Measurements from ENCODE around the gene ACBD5. TPM values are rescaled to one million over a fixed set of nuclear protein-coding genes. Genes with fewer than 3 reads are reported as not detected.

Gene ACBD5
- total RNA-seq, 4 donors from 2014 or later: 31.6 to 53.9 (median 39.1) TPM

GRCh38 chr10:27248215-27248614 lies 7.6 kb upstream of the ACBD5 start:
- Histone ChIP-seq H3K9me3 (no peaks in the 10 kb centered on the region), H3K27me3 (no peaks in the 10 kb centered on the region), H3K36me3 (no peaks in the 10 kb centered on the region), H3K4me1 (peaks cover 0 to 6% (median 2%) of the 10 kb centered on the region in 4 donors), H3K4me3 (no peak overlapping the region), H3K27ac (no peak overlapping the region)
- no peak for DNase-seq
- TF ChIP-seq POLR2A (IDR thresholded peaks at IDR 0.05): no peak
- TF ChIP-seq CTCF (IDR thresholded peaks at IDR 0.05): no peak

- Histone ChIP-seq H3K4me3 (no peak overlapping the region), H3K27ac (no peak overlapping the region), H3K27me3 (no peaks in the 10 kb centered on the region), H3K4me1 (peaks cover 0 to 7% (median 3%) of the 10 kb centered on the region in 4 donors), H3K9me3 (no peaks in the 10 kb centered on the region), H3K36me3 (no peaks in the 10 kb centered on the region)
- no peak for DNase-seq
- TF ChIP-seq CTCF (IDR thresholded peaks at IDR 0.05) (no peak), POLR2A (IDR thresholded peaks at IDR 0.05) (no peak)
Measured at GRCh38 chr10:27247441-27247840, 6.8 kb upstream of the ACBD5 start.

- no peak overlapping the region for H3K27ac ChIP-seq
- H3K9me3 ChIP-seq: no peaks in the 10 kb centered on the region
- no peak overlapping the region for H3K4me3 ChIP-seq
- H3K27me3 ChIP-seq: no peaks in the 10 kb centered on the region
- TF ChIP-seq POLR2A (IDR thresholded peaks at IDR 0.05): no peak
- DNase-seq: no peak
- peaks cover 0 to 7% (median 3%) of the 10 kb centered on the region in 4 donors for H3K4me1 ChIP-seq
- no peaks in the 10 kb centered on the region for H3K36me3 ChIP-seq
Measured at GRCh38 chr10:27247006-27247405, 6.4 kb upstream of the ACBD5 start.

GRCh38 chr10:27245836-27246235 lies 5.2 kb upstream of the ACBD5 start:
- no peak for DNase-seq

GRCh38 chr10:27244976-27245375 lies 4.4 kb upstream of the ACBD5 start:
- Histone ChIP-seq H3K4me1 (peaks cover 0 to 11% (median 3%) of the 10 kb centered on the region in 4 donors), H3K27ac (no peak overlapping the region), H3K4me3 (no peak overlapping the region), H3K9me3 (no peaks in the 10 kb centered on the region), H3K36me3 (no peaks in the 10 kb centered on the region), H3K27me3 (no peaks in the 10 kb centered on the region)
- TF ChIP-seq POLR2A (IDR thresholded peaks at IDR 0.05) (no peak), CTCF (IDR thresholded peaks at IDR 0.05) (no peak)
- no peak for DNase-seq

More at GRCh38 chr10:27245836-27246235, 5.2 kb upstream of the ACBD5 start:
- H3K9me3 ChIP-seq: no peaks in the 10 kb centered on the region
- H3K4me1 ChIP-seq: peaks cover 0 to 11% (median 3%) of the 10 kb centered on the region in 4 donors
- H3K36me3 ChIP-seq: no peaks in the 10 kb centered on the region
- no peak overlapping the region for H3K4me3 ChIP-seq
- no peak overlapping the region for H3K27ac ChIP-seq
- H3K27me3 ChIP-seq: no peaks in the 10 kb centered on the region
- TF ChIP-seq CTCF (IDR thresholded peaks at IDR 0.05): no peak
- TF ChIP-seq POLR2A (IDR thresholded peaks at IDR 0.05): no peak

- Histone ChIP-seq H3K9me3 (no peaks in the 10 kb centered on the region), H3K4me3 (peak overlapping the region; percentile 55 to 73 (median 70))
- peak; percentile 67 to 83 (median 69) for DNase-seq
Measured at GRCh38 chr10:27242951-27243551, 2.5 kb upstream of the ACBD5 start.

More at GRCh38 chr10:27242951-27243551, 2.5 kb upstream of the ACBD5 start:
- Histone ChIP-seq H3K4me1 (peaks cover 0 to 24% (median 5%) of the 10 kb centered on the region in 4 donors), H3K27ac (peak overlapping the region; percentile 95 to 99 (median 97)), H3K27me3 (no peaks in the 10 kb centered on the region), H3K36me3 (no peaks in the 10 kb centered on the region)
- TF ChIP-seq CTCF (IDR thresholded peaks at IDR 0.05) (no peak), POLR2A (IDR thresholded peaks at IDR 0.05) (peak in 1 of 2 donors; percentile 56)

Data from Peyer's patch (tissue), 4 donors.